ENCODE data around the gene PJA1. TPM values are rescaled to one million over a fixed set of nuclear protein-coding genes. Genes with fewer than 3 reads are reported as not detected.

PJA1 gene
- total RNA-seq, 1 experiment from 2014 or later: 13.4 TPM

GRCh38 chrX:69158166-69158980, 6.9 kb downstream of the PJA1 start:
- Mint-ChIP-seq H3K27ac (ENCODE audit: unreplicated experiment) (no peak overlapping the region), H3K27me3 (ENCODE audit: insufficient read depth, unreplicated experiment) (no peaks in the 10 kb centered on the region), H3K36me3 (ENCODE audit: insufficient read depth, unreplicated experiment) (peaks cover 5% of the 10 kb centered on the region), H3K4me1 (ENCODE audit: low read depth, unreplicated experiment) (no peaks in the 10 kb centered on the region), H3K9me3 (ENCODE audit: unreplicated experiment) (no peaks in the 10 kb centered on the region), H3K4me3 (ENCODE audit: unreplicated experiment) (no peak overlapping the region)
- peak; percentile 40 to 61 for TF ChIP-seq CTCF (IDR thresholded peaks at IDR 0.05; ENCODE audit: insufficient read depth in 1 of 2, low read depth in 1 of 2, low read length in 1 of 2, severe bottlenecking in 1 of 2, unreplicated experiment in 1 of 2)
- ChIA-PET CTCF (no interaction called here), POLR2A (no interaction called here)
- intact Hi-C loops (cut with micrococcal nuclease; ENCODE audit: unreplicated experiment): loop anchor here (2.0 to 5.0 kb wide), 2 partner anchors 130 to 331 kb away; partner anchors contain the start of gene EFNB1
- H3K4me1 ChIP-seq: no peaks in the 10 kb centered on the region
- no peaks in the 10 kb centered on the region for H3K27me3 ChIP-seq (replicated peaks; ENCODE audit: control insufficient read depth, insufficient read depth, low read length)
- no peaks in the 10 kb centered on the region for H3K36me3 ChIP-seq (ENCODE audit: control insufficient read depth, insufficient read depth, low read length)
- no peaks in the 10 kb centered on the region for H3K9me3 ChIP-seq
- no TSS peak for BruUV-seq (replicated peaks)
- peak; percentile 38 to 47 for DNase-seq
- H3K4me3 ChIP-seq (ENCODE audit: low read depth, low read length): no peak overlapping the region

GRCh38 chrX:69156638-69157037, 8.6 kb downstream of the PJA1 start:
- no peaks in the 10 kb centered on the region for H3K36me3 Mint-ChIP-seq (ENCODE audit: insufficient read depth, unreplicated experiment)
- BruUV-seq (replicated peaks): no TSS peak
- Histone ChIP-seq H3K4me3 (ENCODE audit: low read depth, low read length) (no peak overlapping the region), H3K27me3 (replicated peaks; ENCODE audit: control insufficient read depth, insufficient read depth, low read length) (no peaks in the 10 kb centered on the region), H3K4me1 (no peaks in the 10 kb centered on the region), H3K9me3 (no peaks in the 10 kb centered on the region), H3K36me3 (ENCODE audit: control insufficient read depth, insufficient read depth, low read length) (no peaks in the 10 kb centered on the region)
- H3K27me3 Mint-ChIP-seq (ENCODE audit: insufficient read depth, unreplicated experiment): no peaks in the 10 kb centered on the region
- no peak overlapping the region for H3K27ac Mint-ChIP-seq (ENCODE audit: unreplicated experiment)
- intact Hi-C loops (cut with micrococcal nuclease; ENCODE audit: unreplicated experiment): loop anchor here (5.0 kb wide), 1 partner anchor 329 kb away; the partner anchor contains the start of gene EFNB1
- no peaks in the 10 kb centered on the region for H3K9me3 Mint-ChIP-seq (ENCODE audit: unreplicated experiment)
- no peak for TF ChIP-seq CTCF (IDR thresholded peaks at IDR 0.05; ENCODE audit: insufficient read depth in 1 of 2, low read depth in 1 of 2, low read length in 1 of 2, severe bottlenecking in 1 of 2, unreplicated experiment in 1 of 2)
- ChIA-PET CTCF (no interaction called here), POLR2A (no interaction called here)
- H3K4me3 Mint-ChIP-seq (ENCODE audit: unreplicated experiment): no peak overlapping the region
- H3K4me1 Mint-ChIP-seq (ENCODE audit: low read depth, unreplicated experiment): no peaks in the 10 kb centered on the region
- DNase-seq: no peak

- no peaks in the 10 kb centered on the region for H3K9me3 Mint-ChIP-seq (ENCODE audit: unreplicated experiment)
- no peak for DNase-seq
- Histone ChIP-seq H3K27me3 (replicated peaks; ENCODE audit: control insufficient read depth, insufficient read depth, low read length) (no peaks in the 10 kb centered on the region), H3K4me3 (ENCODE audit: low read depth, low read length) (no peak overlapping the region), H3K36me3 (ENCODE audit: control insufficient read depth, insufficient read depth, low read length) (no peaks in the 10 kb centered on the region), H3K4me1 (no peaks in the 10 kb centered on the region), H3K9me3 (no peaks in the 10 kb centered on the region)
- ChIA-PET POLR2A (no interaction called here), CTCF (no interaction called here)
- intact Hi-C loops (cut with micrococcal nuclease; ENCODE audit: unreplicated experiment): loop anchor here (5.0 kb wide), 1 partner anchor 329 kb away; the partner anchor contains the start of gene EFNB1
- TF ChIP-seq CTCF (IDR thresholded peaks at IDR 0.05; ENCODE audit: insufficient read depth in 1 of 2, low read depth in 1 of 2, low read length in 1 of 2, severe bottlenecking in 1 of 2, unreplicated experiment in 1 of 2): no peak
- no peaks in the 10 kb centered on the region for H3K27me3 Mint-ChIP-seq (ENCODE audit: insufficient read depth, unreplicated experiment)
- H3K4me1 Mint-ChIP-seq (ENCODE audit: low read depth, unreplicated experiment): peaks cover 5% of the 10 kb centered on the region
- no TSS peak for BruUV-seq (replicated peaks)
- H3K4me3 Mint-ChIP-seq (ENCODE audit: unreplicated experiment): no peak overlapping the region
- H3K27ac Mint-ChIP-seq (ENCODE audit: unreplicated experiment): no peak overlapping the region
- H3K36me3 Mint-ChIP-seq (ENCODE audit: insufficient read depth, unreplicated experiment): no peaks in the 10 kb centered on the region
Observed at GRCh38 chrX:69155786-69156520, 9.3 kb downstream of the PJA1 start.

All from Caco-2 (cell line).